Sigmoid colon (tissue), 4 donors: Measurements from ENCODE around the gene CBLB.

ENCODE experiments used
- EP300 ChIP-seq, 4 donors: sonication (generic); formaldehyde crosslinking; IDR thresholded peaks; one replicate each; pipeline ENCODE4 v1.6.1; 2017; ENCODE audit warnings: antibody characterized with exemption in 4 of 4
- TF ChIP-seq, protein P1 (sequence below), 4 experiments: fragments of 450-650 bp in 3 of 4; fragments of 200-600 bp in 1 of 4; IDR thresholded peaks; one replicate each; pipeline ENCODE4 v1.5.1; 2016 to 2019; ENCODE audit warnings: antibody characterized with exemption in 4 of 4, mild to moderate bottlenecking in 3 of 4, moderate library complexity in 2 of 4

DNA sequence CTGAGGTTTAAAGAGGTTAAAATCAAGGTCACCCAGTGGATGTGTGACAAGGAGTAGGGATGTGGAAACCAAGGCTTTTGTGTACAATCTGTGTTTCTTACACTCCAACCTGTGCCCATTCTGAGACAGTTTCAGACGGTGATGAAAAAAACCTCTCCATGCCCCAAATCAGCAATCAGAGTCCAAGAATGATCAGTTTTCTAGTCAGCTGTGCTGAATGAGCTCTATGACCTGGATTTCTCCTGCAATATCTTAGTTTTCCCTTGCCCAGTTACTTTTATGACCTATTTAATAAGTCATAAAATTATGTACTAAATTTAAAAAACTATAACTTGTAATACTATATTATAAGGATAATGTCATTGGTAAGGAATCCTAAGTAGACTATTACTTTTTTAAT, 37.5 kb upstream of the CBLB start:
- TF ChIP-seq, protein P1, sequence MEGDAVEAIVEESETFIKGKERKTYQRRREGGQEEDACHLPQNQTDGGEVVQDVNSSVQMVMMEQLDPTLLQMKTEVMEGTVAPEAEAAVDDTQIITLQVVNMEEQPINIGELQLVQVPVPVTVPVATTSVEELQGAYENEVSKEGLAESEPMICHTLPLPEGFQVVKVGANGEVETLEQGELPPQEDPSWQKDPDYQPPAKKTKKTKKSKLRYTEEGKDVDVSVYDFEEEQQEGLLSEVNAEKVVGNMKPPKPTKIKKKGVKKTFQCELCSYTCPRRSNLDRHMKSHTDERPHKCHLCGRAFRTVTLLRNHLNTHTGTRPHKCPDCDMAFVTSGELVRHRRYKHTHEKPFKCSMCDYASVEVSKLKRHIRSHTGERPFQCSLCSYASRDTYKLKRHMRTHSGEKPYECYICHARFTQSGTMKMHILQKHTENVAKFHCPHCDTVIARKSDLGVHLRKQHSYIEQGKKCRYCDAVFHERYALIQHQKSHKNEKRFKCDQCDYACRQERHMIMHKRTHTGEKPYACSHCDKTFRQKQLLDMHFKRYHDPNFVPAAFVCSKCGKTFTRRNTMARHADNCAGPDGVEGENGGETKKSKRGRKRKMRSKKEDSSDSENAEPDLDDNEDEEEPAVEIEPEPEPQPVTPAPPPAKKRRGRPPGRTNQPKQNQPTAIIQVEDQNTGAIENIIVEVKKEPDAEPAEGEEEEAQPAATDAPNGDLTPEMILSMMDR (IDR thresholded peaks at IDR 0.05): no peak
- no peak for TF ChIP-seq EP300 (IDR thresholded peaks at IDR 0.05)
